Measurements from ENCODE around the gene MGLL.

DNA sequence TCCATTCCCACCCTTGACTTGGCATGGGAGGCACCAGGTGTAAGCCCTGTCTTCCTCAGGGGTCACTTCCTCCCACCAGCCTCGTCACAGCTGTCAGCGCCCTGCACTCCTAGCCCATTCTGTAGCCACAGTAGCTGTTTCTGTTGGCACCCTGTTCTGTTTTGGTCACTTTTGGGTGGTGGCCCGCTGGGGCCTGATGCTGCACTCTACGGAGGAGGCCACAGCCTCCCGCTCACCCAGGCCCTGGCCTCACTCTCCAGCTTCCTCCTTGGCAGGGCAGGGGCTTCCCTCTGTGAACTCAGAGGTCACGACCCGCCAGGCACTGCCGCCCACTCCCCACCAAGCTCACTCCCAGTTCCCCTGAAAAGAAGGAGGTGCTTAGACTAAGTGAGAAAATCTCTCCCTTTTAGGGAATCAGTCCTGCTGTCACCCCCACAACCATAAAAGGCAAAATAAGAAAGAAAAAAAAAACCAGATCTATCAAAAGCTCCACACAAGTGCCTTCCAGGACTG lies 68.4 kb downstream of the MGLL start:
- TF ChIP-seq, protein P1, sequence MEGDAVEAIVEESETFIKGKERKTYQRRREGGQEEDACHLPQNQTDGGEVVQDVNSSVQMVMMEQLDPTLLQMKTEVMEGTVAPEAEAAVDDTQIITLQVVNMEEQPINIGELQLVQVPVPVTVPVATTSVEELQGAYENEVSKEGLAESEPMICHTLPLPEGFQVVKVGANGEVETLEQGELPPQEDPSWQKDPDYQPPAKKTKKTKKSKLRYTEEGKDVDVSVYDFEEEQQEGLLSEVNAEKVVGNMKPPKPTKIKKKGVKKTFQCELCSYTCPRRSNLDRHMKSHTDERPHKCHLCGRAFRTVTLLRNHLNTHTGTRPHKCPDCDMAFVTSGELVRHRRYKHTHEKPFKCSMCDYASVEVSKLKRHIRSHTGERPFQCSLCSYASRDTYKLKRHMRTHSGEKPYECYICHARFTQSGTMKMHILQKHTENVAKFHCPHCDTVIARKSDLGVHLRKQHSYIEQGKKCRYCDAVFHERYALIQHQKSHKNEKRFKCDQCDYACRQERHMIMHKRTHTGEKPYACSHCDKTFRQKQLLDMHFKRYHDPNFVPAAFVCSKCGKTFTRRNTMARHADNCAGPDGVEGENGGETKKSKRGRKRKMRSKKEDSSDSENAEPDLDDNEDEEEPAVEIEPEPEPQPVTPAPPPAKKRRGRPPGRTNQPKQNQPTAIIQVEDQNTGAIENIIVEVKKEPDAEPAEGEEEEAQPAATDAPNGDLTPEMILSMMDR (IDR thresholded peaks at IDR 0.05), result no peak
- no peak for TF ChIP-seq POLR2AphosphoS5 (IDR thresholded peaks at IDR 0.05; ENCODE audit: low read depth, low read length)
- TF ChIP-seq SIN3A (IDR thresholded peaks at IDR 0.05; ENCODE audit: borderline replicate concordance, insufficient read depth, low read depth, low read length), result no peak
- TF ChIP-seq, protein P2, sequence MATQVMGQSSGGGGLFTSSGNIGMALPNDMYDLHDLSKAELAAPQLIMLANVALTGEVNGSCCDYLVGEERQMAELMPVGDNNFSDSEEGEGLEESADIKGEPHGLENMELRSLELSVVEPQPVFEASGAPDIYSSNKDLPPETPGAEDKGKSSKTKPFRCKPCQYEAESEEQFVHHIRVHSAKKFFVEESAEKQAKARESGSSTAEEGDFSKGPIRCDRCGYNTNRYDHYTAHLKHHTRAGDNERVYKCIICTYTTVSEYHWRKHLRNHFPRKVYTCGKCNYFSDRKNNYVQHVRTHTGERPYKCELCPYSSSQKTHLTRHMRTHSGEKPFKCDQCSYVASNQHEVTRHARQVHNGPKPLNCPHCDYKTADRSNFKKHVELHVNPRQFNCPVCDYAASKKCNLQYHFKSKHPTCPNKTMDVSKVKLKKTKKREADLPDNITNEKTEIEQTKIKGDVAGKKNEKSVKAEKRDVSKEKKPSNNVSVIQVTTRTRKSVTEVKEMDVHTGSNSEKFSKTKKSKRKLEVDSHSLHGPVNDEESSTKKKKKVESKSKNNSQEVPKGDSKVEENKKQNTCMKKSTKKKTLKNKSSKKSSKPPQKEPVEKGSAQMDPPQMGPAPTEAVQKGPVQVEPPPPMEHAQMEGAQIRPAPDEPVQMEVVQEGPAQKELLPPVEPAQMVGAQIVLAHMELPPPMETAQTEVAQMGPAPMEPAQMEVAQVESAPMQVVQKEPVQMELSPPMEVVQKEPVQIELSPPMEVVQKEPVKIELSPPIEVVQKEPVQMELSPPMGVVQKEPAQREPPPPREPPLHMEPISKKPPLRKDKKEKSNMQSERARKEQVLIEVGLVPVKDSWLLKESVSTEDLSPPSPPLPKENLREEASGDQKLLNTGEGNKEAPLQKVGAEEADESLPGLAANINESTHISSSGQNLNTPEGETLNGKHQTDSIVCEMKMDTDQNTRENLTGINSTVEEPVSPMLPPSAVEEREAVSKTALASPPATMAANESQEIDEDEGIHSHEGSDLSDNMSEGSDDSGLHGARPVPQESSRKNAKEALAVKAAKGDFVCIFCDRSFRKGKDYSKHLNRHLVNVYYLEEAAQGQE (IDR thresholded peaks at IDR 0.05; ENCODE audit: insufficient read depth in 1 of 2, low read depth in 2 of 2, low read length in 1 of 2), result no peak
- TF ChIP-seq TCF7L2 (IDR thresholded peaks at IDR 0.05; ENCODE audit: low read depth, low read length), result no peak
